B cell (primary cell): ENCODE data around the gene ZBTB17.

ENCODE experiments used
- CTCF ChIP-seq: fragments of 200-600 bp; IDR thresholded peaks from one replicate; pipeline ENCODE4 v1.8.0; 2022; ENCODE audit warnings: antibody characterized with exemption, mild to moderate bottlenecking
- EZH2 ChIP-seq: IDR thresholded peaks from 2 replicates; pipeline ENCODE4 v1.6.1; 2012; ENCODE audit warnings: borderline replicate concordance, low read depth, mild to moderate bottlenecking, moderate library complexity, low read length; ENCODE audit not compliant: insufficient read depth, poor library complexity, severe bottlenecking

- TF ChIP-seq EZH2 (no peak), CTCF (no peak)
Measured at GRCh38 chr1:16005597-16005996, 29.7 kb upstream of the ZBTB17 start.
